NT2/D1 (cell line): ENCODE results near the gene ANKDD1B.

Source experiments
- DNase-seq: peaks from one replicate; pipeline ENCODE4 v3.0.0-alpha.2; 2011; ENCODE audit warnings: low read depth, low spot score
- H3K27me3 ChIP-seq: 2 replicates; pipeline ENCODE4 v1.6.0; 2011; ENCODE audit warnings: mild to moderate bottlenecking; ENCODE audit not compliant: insufficient read length, insufficient read depth
- H3K36me3 ChIP-seq: 2 replicates; pipeline ENCODE4 v1.6.1; 2011; ENCODE audit warnings: mild to moderate bottlenecking, low read length, mixed read lengths; ENCODE audit not compliant: insufficient read depth, insufficient read length
- H3K4me1 ChIP-seq: 2 replicates; pipeline ENCODE4 v1.5.1; 2011; ENCODE audit not compliant: insufficient read depth, insufficient read length
- H3K4me3 ChIP-seq: 2 replicates; pipeline ENCODE4 v1.5.1; 2011; ENCODE audit warnings: low read depth; ENCODE audit not compliant: insufficient read length
- H3K9ac ChIP-seq: 2 replicates; pipeline ENCODE4 v1.6.0; 2011; ENCODE audit warnings: low read depth; ENCODE audit not compliant: insufficient read length
- H3K9me3 ChIP-seq: 2 replicates; pipeline ENCODE4 v1.5.1; 2011; ENCODE audit warnings: mild to moderate bottlenecking, low read length; ENCODE audit not compliant: insufficient read depth
- SUZ12 ChIP-seq: IDR thresholded peaks from 2 replicates; pipeline ENCODE4 v1.6.1; 2011; ENCODE audit not compliant: insufficient read length, insufficient read depth; ENCODE audit errors: extremely low read depth
- YY1 ChIP-seq: IDR thresholded peaks from 2 replicates; pipeline ENCODE4 v1.6.1; 2011; ENCODE audit not compliant: insufficient read length, insufficient read depth
- ZNF274 ChIP-seq: IDR thresholded peaks from 2 replicates; pipeline ENCODE4 v1.6.1; 2011; ENCODE audit warnings: mild to moderate bottlenecking, low read depth, low read length

The ANKDD1B gene

GRCh38 chr5:75653521-75653920 lies 42.3 kb downstream of the ANKDD1B start:
- no peaks in the 10 kb centered on the region for H3K36me3 ChIP-seq
- TF ChIP-seq ZNF274 (no peak), SUZ12 (no peak), YY1 (no peak)
- no peak overlapping the region for H3K9ac ChIP-seq
- no peaks in the 10 kb centered on the region for H3K9me3 ChIP-seq
- H3K4me1 ChIP-seq = peaks cover 3% of the 10 kb centered on the region
- DNase-seq = no peak
- H3K4me3 ChIP-seq = no peak overlapping the region
- H3K27me3 ChIP-seq = no peaks in the 10 kb centered on the region

DNA sequence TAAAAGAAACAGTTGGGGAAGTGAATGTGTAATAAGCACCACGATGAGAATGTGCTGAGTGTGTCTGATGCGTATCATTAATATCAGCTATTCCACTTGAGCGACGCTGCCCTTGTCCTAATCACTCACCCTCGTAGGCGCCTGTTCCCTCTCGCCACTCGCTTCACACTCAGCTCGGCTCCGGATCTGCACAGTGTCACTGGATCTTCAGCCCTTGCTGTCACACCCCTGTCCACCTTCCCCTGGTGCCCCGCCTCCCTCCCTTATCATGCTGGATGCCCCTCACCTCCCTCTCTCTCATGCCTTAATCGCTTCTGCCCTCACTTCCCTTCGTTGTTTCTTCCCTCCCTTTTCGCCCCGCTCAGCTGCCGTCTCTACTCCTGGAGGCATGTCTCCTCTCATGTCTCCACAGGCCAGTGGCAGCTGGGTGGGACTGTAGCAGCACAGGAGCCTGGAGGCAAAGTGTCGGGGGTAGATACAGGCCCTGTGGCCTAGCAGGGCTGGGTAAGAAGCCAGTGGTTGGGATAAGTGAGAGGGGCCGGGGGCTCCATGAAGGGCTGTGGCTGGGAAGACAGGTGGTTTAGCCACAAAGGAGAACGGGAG lies 43.5 kb downstream of the ANKDD1B start:
- Histone ChIP-seq H3K36me3 (no peaks in the 10 kb centered on the region), H3K9ac (no peak overlapping the region), H3K9me3 (no peaks in the 10 kb centered on the region; the same call in 1 of the 2 replicates), H3K4me1 (peaks cover 3% of the 10 kb centered on the region), H3K27me3 (no peaks in the 10 kb centered on the region), H3K4me3 (no peak overlapping the region)
- no peak for TF ChIP-seq YY1
- TF ChIP-seq ZNF274 = no peak
- DNase-seq = no peak

- no peak overlapping the region for H3K4me3 ChIP-seq
- H3K9ac ChIP-seq = no peak overlapping the region
- H3K9me3 ChIP-seq = no peaks in the 10 kb centered on the region; the same call in 1 of the 2 replicates
- H3K4me1 ChIP-seq = peaks cover 3% of the 10 kb centered on the region
- no peak for DNase-seq
- no peaks in the 10 kb centered on the region for H3K27me3 ChIP-seq
- H3K36me3 ChIP-seq = no peaks in the 10 kb centered on the region
- TF ChIP-seq SUZ12 = no peak
- TF ChIP-seq ZNF274 = no peak
- TF ChIP-seq YY1 = no peak
Observed at GRCh38 chr5:75656311-75657003, 45.2 kb downstream of the ANKDD1B start.

- H3K36me3 ChIP-seq = no peaks in the 10 kb centered on the region
- H3K9me3 ChIP-seq = no peaks in the 10 kb centered on the region; the same call in 1 of the 2 replicates
- H3K9ac ChIP-seq = no peak overlapping the region
- no peak for TF ChIP-seq ZNF274
- no peak for TF ChIP-seq SUZ12
- TF ChIP-seq YY1 = no peak
- H3K4me1 ChIP-seq = peaks cover 4% of the 10 kb centered on the region
- no peak for DNase-seq
- no peak overlapping the region for H3K4me3 ChIP-seq
- H3K27me3 ChIP-seq = no peaks in the 10 kb centered on the region
Observed at GRCh38 chr5:75659791-75660450, 48.7 kb downstream of the ANKDD1B start.

DNA sequence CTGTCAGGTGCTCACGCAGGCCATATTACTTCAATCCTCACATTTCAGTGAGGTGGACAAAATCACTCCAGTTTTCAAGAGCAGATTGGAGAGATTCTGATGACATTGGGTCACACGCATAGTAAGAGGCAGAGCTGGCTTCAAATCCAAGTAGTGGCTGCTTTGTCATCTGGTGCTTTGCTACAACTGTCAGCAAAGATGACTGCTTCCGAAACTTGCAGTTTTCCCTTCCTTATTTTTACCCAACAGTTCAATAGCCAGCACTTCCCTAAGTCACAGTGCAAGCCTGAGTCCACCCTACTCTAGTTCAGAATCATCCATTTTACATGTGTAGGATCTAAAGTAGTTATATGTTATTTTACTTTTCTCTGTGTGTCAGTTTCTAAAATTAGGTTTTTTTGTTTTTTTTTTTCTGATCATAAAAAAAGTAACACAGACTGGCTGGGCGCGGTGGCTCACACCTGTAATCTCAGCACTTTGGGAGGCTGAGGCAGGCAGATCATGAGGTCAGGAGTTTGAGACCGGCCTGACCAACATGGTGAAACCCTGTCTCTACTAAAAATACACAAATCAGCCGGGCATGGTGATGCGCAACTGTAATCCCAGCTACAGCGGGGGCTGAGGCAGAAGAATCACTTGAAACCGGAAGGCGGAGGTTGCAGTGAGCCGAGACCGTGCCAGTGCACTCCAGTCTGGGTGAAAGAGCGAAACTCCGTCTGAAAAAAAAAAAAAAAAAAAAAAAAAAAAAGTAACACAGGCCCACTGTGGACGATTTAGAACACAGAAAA lies 49.6 kb downstream of the ANKDD1B start:
- H3K27me3 ChIP-seq = no peaks in the 10 kb centered on the region
- H3K9ac ChIP-seq = no peak overlapping the region
- TF ChIP-seq SUZ12 (no peak), YY1 (no peak), ZNF274 (no peak)
- peaks cover 2% of the 10 kb centered on the region for H3K4me1 ChIP-seq
- DNase-seq = no peak
- H3K4me3 ChIP-seq = no peak overlapping the region
- no peaks in the 10 kb centered on the region for H3K36me3 ChIP-seq
- H3K9me3 ChIP-seq = no peaks in the 10 kb centered on the region; the same call in 1 of the 2 replicates

DNA sequence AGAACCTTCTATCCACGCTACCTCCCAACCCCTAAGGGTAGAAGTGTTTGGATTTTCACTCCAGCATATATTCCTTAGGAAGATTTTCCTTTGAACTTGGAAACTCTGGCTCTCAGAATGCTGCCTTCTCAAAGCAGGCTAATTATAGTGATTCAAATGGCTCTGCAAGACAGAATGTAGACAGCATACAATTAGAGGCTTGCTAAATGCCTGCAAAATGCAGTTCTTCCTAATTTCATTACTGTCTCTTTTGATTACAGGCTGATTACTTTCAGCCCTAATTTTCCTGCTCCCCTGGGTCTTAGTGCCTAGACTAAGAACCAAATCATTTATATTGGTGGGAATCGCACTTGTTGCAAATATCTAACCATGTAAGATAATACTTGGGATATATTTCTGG lies 50.8 kb downstream of the ANKDD1B start:
- Histone ChIP-seq H3K4me3 (no peak overlapping the region), H3K9ac (no peak overlapping the region), H3K27me3 (no peaks in the 10 kb centered on the region), H3K4me1 (peaks cover 6% of the 10 kb centered on the region), H3K36me3 (no peaks in the 10 kb centered on the region), H3K9me3 (no peaks in the 10 kb centered on the region; the same call in 1 of the 2 replicates)
- no peak for DNase-seq
- no peak for TF ChIP-seq ZNF274
- TF ChIP-seq SUZ12 = no peak
- TF ChIP-seq YY1 = no peak
